GM21381 (cell line): ENCODE data around the gene HJV.

Experiments
- ATAC-seq: cut with Tn5 transposase; IDR thresholded peaks from one replicate; pipeline ENCODE4 v1.9.1; 2021; ENCODE audit warnings: mild to moderate bottlenecking, moderate library complexity; ENCODE audit not compliant: unreplicated experiment

The HJV gene

GRCh38 chr1:146022403-146023127, 1.0 kb upstream of the HJV start:
- no peak for ATAC-seq

- ATAC-seq, result no peak
Observed at GRCh38 chr1:146021050-146021445, 487 bp downstream of the HJV start.

- no peak for ATAC-seq
Observed at GRCh38 chr1:146020058-146021049, 1.2 kb downstream of the HJV start.

GRCh38 chr1:146019231-146020057, 2.1 kb downstream of the HJV start:
- no peak for ATAC-seq

GRCh38 chr1:146016891-146017290, 4.6 kb downstream of the HJV start:
- no peak for ATAC-seq

GRCh38 chr1:146013559-146013922, 8.0 kb downstream of the HJV start:
- ATAC-seq, result no peak

- ATAC-seq, result no peak
Observed at GRCh38 chr1:146012703-146013558, 8.6 kb downstream of the HJV start.

- no peak for ATAC-seq
Observed at GRCh38 chr1:146010126-146010738, 11.3 kb downstream of the HJV start.

GRCh38 chr1:146007489-146008133, 13.9 kb downstream of the HJV start:
- no peak for ATAC-seq

GRCh38 chr1:146001709-146002108, 19.8 kb downstream of the HJV start:
- ATAC-seq, result no peak

GRCh38 chr1:145999321-146000024, 22.1 kb downstream of the HJV start:
- no peak for ATAC-seq

- no peak for ATAC-seq
Observed at GRCh38 chr1:145997718-145998023, 23.9 kb downstream of the HJV start.

GRCh38 chr1:145997016-145997717, 24.4 kb downstream of the HJV start:
- peak; percentile 23 for ATAC-seq

- ATAC-seq, result peak; percentile 89
Observed at GRCh38 chr1:145996433-145997015, 25.0 kb downstream of the HJV start, which contains the start of gene TXNIP. TXNIP (minus strand) TSS chr1:145996579; CDS start chr1:145996266, 313 bp downstream.

GRCh38 chr1:145995964-145996432, 25.5 kb downstream of the HJV start:
- no peak for ATAC-seq

GRCh38 chr1:145995148-145995881, 26.2 kb downstream of the HJV start:
- ATAC-seq, result no peak
